Measurements from ENCODE around the gene CDKN1C.

Gene CDKN1C

GRCh38 chr11:2885678-2886081 is at the start of gene CDKN1C:
Gene CDKN1C (minus strand): TSS chr11:2885775. CDS start chr11:2885456, 319 bp downstream.
- Mint-ChIP-seq H3K36me3 (no peaks in the 10 kb centered on the region), H3K4me1 (peaks cover 28% of the 10 kb centered on the region), H3K9me3 (no peaks in the 10 kb centered on the region), H3K27me3 (peaks cover 19% of the 10 kb centered on the region), H3K27ac (no peak within 1 kb of the TSS), H3K4me3 (peak within 1 kb of the TSS; percentile 76)
- ATAC-seq = peak; percentile 89

- H3K9me3 Mint-ChIP-seq = peaks cover 18% of the 10 kb centered on the region
- H3K4me1 Mint-ChIP-seq = peaks cover 17% of the 10 kb centered on the region
- H3K27me3 Mint-ChIP-seq = peaks cover 31% of the 10 kb centered on the region
- no peak for ATAC-seq
- H3K36me3 Mint-ChIP-seq = peaks cover 24% of the 10 kb centered on the region
- no peak overlapping the region for H3K4me3 Mint-ChIP-seq
- no peak overlapping the region for H3K27ac Mint-ChIP-seq
Observed at GRCh38 chr11:2934611-2935239, 49.1 kb upstream of the CDKN1C start.

- Mint-ChIP-seq H3K4me3 (no peak overlapping the region), H3K4me1 (peaks cover 19% of the 10 kb centered on the region), H3K9me3 (peaks cover 17% of the 10 kb centered on the region), H3K27ac (no peak overlapping the region), H3K27me3 (peaks cover 34% of the 10 kb centered on the region), H3K36me3 (peaks cover 19% of the 10 kb centered on the region)
- no peak for ATAC-seq
Observed at GRCh38 chr11:2934021-2934550, 48.5 kb upstream of the CDKN1C start.

GRCh38 chr11:2933375-2934020 is 47.9 kb upstream of the CDKN1C start:
- peaks cover 35% of the 10 kb centered on the region for H3K27me3 Mint-ChIP-seq
- no peak overlapping the region for H3K4me3 Mint-ChIP-seq
- H3K27ac Mint-ChIP-seq = no peak overlapping the region
- H3K4me1 Mint-ChIP-seq = peaks cover 22% of the 10 kb centered on the region
- H3K36me3 Mint-ChIP-seq = peaks cover 13% of the 10 kb centered on the region
- peak; percentile 63 for ATAC-seq
- peaks cover 12% of the 10 kb centered on the region for H3K9me3 Mint-ChIP-seq

GRCh38 chr11:2932850-2933251 is 47.3 kb upstream of the CDKN1C start:
- Mint-ChIP-seq H3K27me3 (peaks cover 42% of the 10 kb centered on the region), H3K4me3 (no peak overlapping the region), H3K9me3 (peaks cover 6% of the 10 kb centered on the region), H3K4me1 (peaks cover 28% of the 10 kb centered on the region), H3K36me3 (peaks cover 6% of the 10 kb centered on the region), H3K27ac (no peak overlapping the region)
- no peak for ATAC-seq

GRCh38 chr11:2931771-2932738 is 46.5 kb upstream of the CDKN1C start:
- no peak overlapping the region for H3K4me3 Mint-ChIP-seq
- H3K27me3 Mint-ChIP-seq = peaks cover 50% of the 10 kb centered on the region
- H3K27ac Mint-ChIP-seq = no peak overlapping the region
- H3K36me3 Mint-ChIP-seq = no peaks in the 10 kb centered on the region
- H3K9me3 Mint-ChIP-seq = no peaks in the 10 kb centered on the region
- ATAC-seq = no peak
- H3K4me1 Mint-ChIP-seq = peaks cover 30% of the 10 kb centered on the region

- no peaks in the 10 kb centered on the region for H3K9me3 Mint-ChIP-seq
- H3K4me1 Mint-ChIP-seq = peaks cover 30% of the 10 kb centered on the region
- H3K27ac Mint-ChIP-seq = no peak overlapping the region
- H3K36me3 Mint-ChIP-seq = no peaks in the 10 kb centered on the region
- H3K27me3 Mint-ChIP-seq = peaks cover 56% of the 10 kb centered on the region
- ATAC-seq = no peak
- H3K4me3 Mint-ChIP-seq = no peak overlapping the region
Observed at GRCh38 chr11:2931420-2931746, 45.8 kb upstream of the CDKN1C start.

- no peaks in the 10 kb centered on the region for H3K9me3 Mint-ChIP-seq
- peak overlapping the region; percentile 80 for H3K27ac Mint-ChIP-seq
- no peaks in the 10 kb centered on the region for H3K36me3 Mint-ChIP-seq
- peak overlapping the region; percentile 71 for H3K4me3 Mint-ChIP-seq
- peak; percentile 60 for ATAC-seq
- H3K4me1 Mint-ChIP-seq = peaks cover 30% of the 10 kb centered on the region
- peaks cover 59% of the 10 kb centered on the region for H3K27me3 Mint-ChIP-seq
Observed at GRCh38 chr11:2930704-2931419, 45.3 kb upstream of the CDKN1C start.

- ATAC-seq = peak; percentile 64
- H3K4me1 Mint-ChIP-seq = peaks cover 30% of the 10 kb centered on the region
Observed at GRCh38 chr11:2929950-2930703, 44.6 kb upstream of the CDKN1C start.

GRCh38 chr11:2929531-2929949 is 44.0 kb upstream of the CDKN1C start:
- Mint-ChIP-seq H3K27ac (peak overlapping the region; percentile 80), H3K27me3 (peaks cover 59% of the 10 kb centered on the region), H3K4me3 (peak overlapping the region; percentile 71), H3K9me3 (no peaks in the 10 kb centered on the region), H3K4me1 (peaks cover 30% of the 10 kb centered on the region), H3K36me3 (no peaks in the 10 kb centered on the region)
- peak; percentile 47 for ATAC-seq

More at GRCh38 chr11:2929950-2930703, 44.6 kb upstream of the CDKN1C start:
- H3K9me3 Mint-ChIP-seq = no peaks in the 10 kb centered on the region
- H3K36me3 Mint-ChIP-seq = no peaks in the 10 kb centered on the region
- peaks cover 59% of the 10 kb centered on the region for H3K27me3 Mint-ChIP-seq
- peak overlapping the region; percentile 71 for H3K4me3 Mint-ChIP-seq
- H3K27ac Mint-ChIP-seq = peak overlapping the region; percentile 80

GRCh38 chr11:2928605-2929530 is 43.3 kb upstream of the CDKN1C start, which contains the start of gene PHLDA2:
Gene PHLDA2 (minus strand): TSS chr11:2929420. CDS start chr11:2929364, 56 bp downstream.
- H3K27ac Mint-ChIP-seq = peak within 1 kb of the TSS; percentile 80
- peak; percentile 11 for ATAC-seq
- H3K4me3 Mint-ChIP-seq = peak within 1 kb of the TSS; percentile 76
- H3K27me3 Mint-ChIP-seq = peaks cover 59% of the 10 kb centered on the region
- H3K9me3 Mint-ChIP-seq = no peaks in the 10 kb centered on the region
- no peaks in the 10 kb centered on the region for H3K36me3 Mint-ChIP-seq
- H3K4me1 Mint-ChIP-seq = peaks cover 30% of the 10 kb centered on the region

- H3K4me3 Mint-ChIP-seq = peak overlapping the region; percentile 48
- H3K4me1 Mint-ChIP-seq = peaks cover 30% of the 10 kb centered on the region
- no peaks in the 10 kb centered on the region for H3K9me3 Mint-ChIP-seq
- peaks cover 59% of the 10 kb centered on the region for H3K27me3 Mint-ChIP-seq
- no peaks in the 10 kb centered on the region for H3K36me3 Mint-ChIP-seq
- H3K27ac Mint-ChIP-seq = no peak overlapping the region
- no peak for ATAC-seq
Observed at GRCh38 chr11:2927851-2928604, 42.5 kb upstream of the CDKN1C start.
